Uterus (tissue), 2 donors: ENCODE measurements around the gene ACTR3C.

Experiments
- CTCF ChIP-seq, 4 experiments: fragments of 200-600 bp in 2 of 4; fragments of 450-650 bp in 2 of 4; sonication (generic) in 2 of 4; IDR thresholded peaks; one replicate each; pipeline ENCODE4 v1.5.1; 2016 to 2019; ENCODE audit warnings: antibody characterized with exemption in 4 of 4, mild to moderate bottlenecking in 2 of 4, moderate library complexity in 1 of 4
- POLR2A ChIP-seq, 2 donors: fragments of 450-650 bp; IDR thresholded peaks; one replicate each; pipeline ENCODE4 v1.6.1; 2016; ENCODE audit warnings: antibody characterized with exemption in 2 of 2, mild to moderate bottlenecking in 1 of 2, moderate library complexity in 1 of 2

- TF ChIP-seq POLR2A (IDR thresholded peaks at IDR 0.05) = peak; percentile 36 to 77
- peak in 1 of 4 experiments; percentile 27 for TF ChIP-seq CTCF (IDR thresholded peaks at IDR 0.05)
Measured at GRCh38 chr7:150368096-150368883, 44.9 kb upstream of the ACTR3C start, which contains the start of gene REPIN1.
